GM18517 (cell line): Measurements from ENCODE around the gene GSTM4.
"Not testable (repeated sequence)": the region's sequence is repeated elsewhere in the genome, so short reads cannot be mapped to it uniquely, and the experiment has no call there.

Source experiments
- ATAC-seq: cut with Tn5 transposase; IDR thresholded peaks from one replicate; pipeline ENCODE4 v1.9.1; 2021; ENCODE audit warnings: mild to moderate bottlenecking, moderate library complexity; ENCODE audit not compliant: unreplicated experiment

The GSTM4 gene

DNA sequence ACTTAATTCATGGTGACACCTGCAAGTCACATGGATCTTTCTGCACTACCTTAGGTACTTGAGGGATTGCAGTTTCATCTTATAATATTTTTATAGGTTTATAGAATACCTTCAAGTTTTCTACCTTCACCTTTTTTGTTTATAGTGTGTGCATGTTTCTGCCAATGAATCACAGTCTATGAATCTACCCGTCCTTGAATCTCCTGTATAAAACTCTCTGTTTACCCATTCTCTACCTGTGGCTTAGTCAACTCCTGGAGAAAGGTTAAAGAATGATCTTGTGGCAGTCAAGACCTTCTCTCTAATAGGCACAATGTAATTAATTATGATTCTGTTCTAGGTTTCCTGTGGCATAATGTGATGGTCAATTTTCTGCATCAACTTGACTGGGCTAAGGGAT is 8.8 kb downstream of the GSTM4 start:
- ATAC-seq, result no peak

- peak; percentile 70 for ATAC-seq
Measured at GRCh38 chr1:109667452-109668122, 11.7 kb downstream of the GSTM4 start, which contains the start of gene GSTM2. TSS of gene GSTM2 (plus strand) at chr1:109668057. CDS start at chr1:109668116, 59 bp downstream.

DNA sequence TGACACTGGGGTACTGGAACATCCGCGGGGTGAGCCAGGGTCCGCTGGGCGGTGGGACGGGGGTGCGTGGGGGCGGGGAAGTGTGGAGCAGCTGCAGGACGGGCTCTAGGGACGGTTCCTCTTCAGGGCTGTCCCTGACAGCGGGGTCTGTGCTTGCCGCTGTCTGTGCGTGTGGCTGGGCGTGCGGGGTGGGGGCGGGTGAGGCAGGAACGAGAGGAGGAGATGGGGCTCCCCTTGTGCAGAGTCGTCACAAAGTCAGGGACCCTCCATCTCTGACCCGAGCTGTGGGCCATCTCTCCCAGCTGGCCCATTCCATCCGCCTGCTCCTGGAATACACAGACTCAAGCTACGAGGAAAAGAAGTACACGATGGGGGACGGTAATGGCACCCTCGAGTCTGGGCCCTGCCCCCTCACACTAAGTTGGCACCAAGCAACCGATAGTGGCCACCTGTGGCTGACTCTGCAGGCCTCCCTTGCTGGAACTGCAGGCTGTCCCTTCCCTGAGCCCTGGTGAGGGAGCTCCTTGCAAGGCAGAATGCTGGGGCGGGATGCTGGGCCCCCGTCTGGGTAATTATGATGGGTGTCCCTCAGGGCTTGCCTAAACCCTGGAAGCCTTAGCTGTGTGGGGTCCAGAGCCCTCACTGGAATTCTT is 12.3 kb downstream of the GSTM4 start:
- ATAC-seq, result no peak

GRCh38 chr1:109669246-109669948 is 13.5 kb downstream of the GSTM4 start:
- no peak for ATAC-seq

GRCh38 chr1:109669949-109670302 is 14.0 kb downstream of the GSTM4 start:
- ATAC-seq, result not testable (repeated sequence)

GRCh38 chr1:109671067-109671466 is 15.2 kb downstream of the GSTM4 start:
- no peak for ATAC-seq

GRCh38 chr1:109673861-109674260 is 18.0 kb downstream of the GSTM4 start:
- not testable (repeated sequence) for ATAC-seq

DNA sequence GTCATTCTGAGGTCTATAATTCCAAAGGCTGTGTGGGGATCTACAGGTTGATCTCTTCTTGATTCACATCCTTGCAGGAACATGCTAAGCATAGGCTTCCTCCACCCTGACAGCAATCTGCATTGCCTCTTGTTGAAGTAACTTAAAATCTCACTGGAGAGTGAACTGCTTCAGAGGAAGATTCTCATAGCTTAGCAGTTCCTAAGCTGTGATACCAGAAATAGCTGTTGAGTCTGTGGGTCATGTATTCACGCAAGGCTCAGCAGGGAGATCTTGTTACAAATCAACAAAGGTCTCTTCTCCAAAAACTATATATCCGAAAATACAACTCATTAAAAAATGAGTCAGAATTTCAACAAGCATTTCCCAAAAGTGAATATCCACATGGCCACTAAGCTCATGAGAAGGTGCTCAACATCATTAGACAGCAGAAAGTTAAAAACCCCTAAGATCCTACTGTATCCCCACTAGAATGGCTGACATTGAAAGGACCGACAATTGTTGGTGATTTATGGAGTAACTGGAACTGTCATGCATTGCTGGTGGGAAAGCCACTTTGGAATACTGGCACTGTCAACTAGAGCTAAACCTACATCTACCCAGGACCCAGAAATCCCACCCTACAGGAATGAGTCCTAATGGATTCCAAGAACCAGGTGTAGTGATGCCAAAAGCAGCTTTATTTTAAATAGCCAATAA is 20.9 kb downstream of the GSTM4 start:
- not testable (repeated sequence) for ATAC-seq

DNA sequence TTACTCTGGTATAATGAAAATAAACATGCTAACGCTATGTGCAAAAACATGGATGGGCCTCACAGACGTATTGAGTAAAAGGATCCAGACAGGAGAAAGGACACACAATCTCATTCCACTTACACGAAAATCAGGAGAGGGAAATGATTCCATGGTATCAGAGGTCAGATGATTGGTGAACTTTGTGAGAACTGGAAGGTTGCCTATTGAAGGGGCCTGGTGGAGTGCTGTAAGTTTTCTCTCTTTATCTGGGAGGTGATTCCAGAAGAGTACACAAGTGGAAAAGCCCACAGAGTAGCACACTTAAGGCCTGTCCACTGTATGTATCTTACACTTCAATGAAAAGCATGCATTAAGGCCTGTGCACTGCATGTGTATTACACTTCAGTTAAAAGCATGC is 21.6 kb downstream of the GSTM4 start:
- ATAC-seq, result no peak

DNA sequence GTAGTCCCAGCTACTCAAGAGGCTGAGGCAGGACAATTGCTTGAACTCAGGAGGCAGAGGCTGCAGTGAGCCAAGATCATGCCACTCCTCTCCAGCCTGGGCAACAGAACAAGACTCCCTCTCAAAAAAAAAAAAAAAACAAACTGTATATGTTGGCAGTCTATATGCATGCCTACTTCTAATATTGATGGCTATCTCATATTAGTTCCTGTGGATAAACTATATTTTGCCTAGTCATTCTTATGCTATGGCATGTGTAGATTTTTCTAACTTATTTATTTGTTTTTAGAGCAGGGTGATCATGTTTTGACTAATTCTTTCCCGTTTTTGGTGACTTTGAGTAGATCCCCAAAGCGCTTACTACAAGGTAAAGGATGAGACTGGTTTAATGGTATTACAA is 22.7 kb downstream of the GSTM4 start:
- not testable (repeated sequence) for ATAC-seq

DNA sequence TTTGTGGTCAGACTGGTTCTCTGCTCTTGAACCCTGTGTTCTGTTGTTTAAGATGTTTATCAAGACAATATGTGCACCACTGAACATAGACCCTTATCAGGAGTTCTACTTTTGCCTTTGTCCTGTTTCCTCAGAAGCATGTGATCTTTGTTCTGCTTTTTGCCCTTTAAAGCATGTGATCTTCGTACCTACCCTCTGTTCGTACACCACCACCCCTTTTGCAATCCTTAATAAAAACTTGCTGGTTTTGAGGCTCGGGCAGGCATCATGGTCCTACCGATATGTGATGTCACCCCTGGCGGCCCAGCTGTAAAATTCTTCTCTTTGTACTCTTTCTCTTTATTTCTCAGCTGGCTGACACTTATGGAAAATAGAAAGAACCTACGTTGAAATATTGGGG is 28.9 kb downstream of the GSTM4 start:
- ATAC-seq, result not testable (repeated sequence)

- ATAC-seq, result not testable (repeated sequence)
Measured at GRCh38 chr1:109685399-109685798, 29.5 kb downstream of the GSTM4 start.

DNA sequence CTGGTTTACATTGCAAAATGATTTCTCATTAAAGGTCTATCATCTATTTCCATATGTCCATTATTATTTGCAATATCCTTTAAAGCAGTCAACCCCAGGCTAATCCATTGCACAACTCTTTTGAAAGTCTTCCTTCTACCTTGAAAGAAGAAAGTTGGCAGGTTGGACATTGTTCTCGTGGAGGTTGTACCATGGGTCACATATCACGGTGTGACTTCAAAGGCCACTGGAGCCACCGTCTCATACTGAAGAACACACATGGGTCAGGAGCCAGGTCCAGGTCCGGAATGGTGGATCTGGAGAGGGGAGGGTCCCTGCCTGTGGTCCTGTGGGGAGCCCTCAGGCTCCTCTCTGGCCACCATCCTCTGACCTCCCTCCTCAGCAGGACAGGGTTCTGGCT is 30.0 kb downstream of the GSTM4 start:
- not testable (repeated sequence) for ATAC-seq

GRCh38 chr1:109687109-109687508 is 31.2 kb downstream of the GSTM4 start:
- ATAC-seq, result not testable (repeated sequence)

DNA sequence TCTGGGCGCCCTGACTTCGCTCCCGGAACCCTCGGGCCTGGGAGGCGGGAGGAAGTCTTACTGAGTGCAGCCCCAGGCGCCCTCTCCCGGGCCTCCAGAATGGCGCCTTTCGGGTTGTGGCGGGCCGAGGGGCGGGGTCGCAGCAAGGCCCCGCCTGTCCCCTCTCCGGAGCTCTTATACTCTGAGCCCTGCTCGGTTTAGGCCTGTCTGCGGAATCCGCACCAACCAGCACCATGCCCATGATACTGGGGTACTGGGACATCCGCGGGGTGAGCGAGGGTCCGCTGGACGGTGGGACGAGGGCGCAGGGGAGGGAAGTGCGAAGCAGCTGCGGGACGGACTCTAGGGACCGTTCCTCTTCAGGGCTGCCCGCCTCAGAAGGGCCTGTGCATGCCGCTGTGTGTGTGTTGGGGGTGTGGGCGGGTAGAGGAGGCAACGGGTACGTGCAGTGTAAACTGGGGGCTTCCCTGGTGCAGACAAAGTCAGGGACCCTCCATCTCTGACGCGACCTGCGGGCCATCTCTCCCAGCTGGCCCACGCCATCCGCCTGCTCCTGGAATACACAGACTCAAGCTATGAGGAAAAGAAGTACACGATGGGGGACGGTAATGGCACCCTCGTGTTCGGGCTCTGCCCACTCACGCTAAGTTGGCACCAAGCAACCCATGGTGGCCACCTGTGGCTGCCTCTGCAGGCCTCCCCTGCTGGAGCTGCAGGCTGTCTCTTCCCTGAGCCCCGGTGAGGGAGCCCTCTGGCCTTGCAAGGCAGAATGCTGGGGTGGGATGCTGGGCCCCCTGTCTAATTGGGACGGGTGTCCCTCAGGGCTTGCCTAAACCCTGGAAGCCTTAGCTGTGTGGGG is 32.0 kb downstream of the GSTM4 start, which contains the start of gene GSTM1:
Gene GSTM1 (plus strand): TSS at position 177 of the 859 bp plus-strand sequence. CDS start 57 bp downstream, at position 234.
- peak; percentile 94 for ATAC-seq

DNA sequence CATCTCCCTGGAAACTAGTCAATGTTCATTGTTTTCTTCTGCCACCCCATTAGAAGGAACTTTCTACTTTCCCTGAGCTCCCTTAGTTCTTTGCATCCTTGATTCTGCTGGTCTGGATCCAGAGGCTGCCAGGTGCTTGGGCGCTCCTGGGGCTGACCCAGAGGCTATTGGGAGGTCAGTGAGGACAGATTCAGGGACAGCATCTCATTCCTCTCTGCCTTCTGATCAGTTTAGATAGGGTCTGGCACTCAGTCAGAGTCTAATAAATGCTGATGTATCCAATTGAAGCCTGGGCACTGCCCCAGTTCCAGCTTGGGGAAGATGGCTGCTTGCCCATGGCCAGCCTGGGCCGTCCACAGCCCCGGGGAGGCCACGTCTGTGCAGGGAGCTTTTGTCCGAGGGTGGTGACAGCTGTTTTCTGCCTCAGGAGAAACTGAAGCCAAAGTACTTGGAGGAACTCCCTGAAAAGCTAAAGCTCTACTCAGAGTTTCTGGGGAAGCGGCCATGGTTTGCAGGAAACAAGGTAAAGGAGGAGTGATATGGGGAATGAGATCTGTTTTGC is 34.0 kb downstream of the GSTM4 start:
- no peak for ATAC-seq

GRCh38 chr1:109691759-109692158 is 35.9 kb downstream of the GSTM4 start:
- ATAC-seq, result no peak

GRCh38 chr1:109694400-109694799 is 38.5 kb downstream of the GSTM4 start:
- ATAC-seq, result not testable (repeated sequence)

GRCh38 chr1:109695138-109695537 is 39.2 kb downstream of the GSTM4 start:
- ATAC-seq, result not testable (repeated sequence)

DNA sequence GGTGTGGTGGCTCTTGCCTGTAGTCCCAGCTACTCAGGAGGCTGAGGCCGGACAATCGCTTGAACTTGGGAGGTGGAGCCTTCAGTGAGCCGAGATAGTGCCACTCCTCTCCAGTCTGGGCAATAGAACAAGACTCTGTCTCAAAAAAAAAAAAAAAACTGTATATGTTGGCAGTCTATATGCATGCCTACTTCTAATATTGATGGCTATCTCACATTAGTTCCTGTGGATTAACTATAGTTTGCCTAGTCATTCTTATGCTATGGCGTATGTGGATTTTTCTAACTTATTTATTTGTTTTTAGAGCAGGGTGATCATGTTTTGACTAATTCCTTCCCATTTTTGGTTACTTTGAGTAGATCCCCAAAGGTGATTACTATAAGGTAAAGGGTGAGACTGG is 41.2 kb downstream of the GSTM4 start:
- no peak for ATAC-seq
